GM20431 (cell line): ENCODE data around the gene EARS2.

Experiments used
- in situ Hi-C: fragments of 300-500 bp; cut with MseI, MboI; formaldehyde crosslinking; loops from one replicate; pipeline ENCODE4 v1.15.0; 2020; ENCODE audit warnings: low sequenced_read_pairs; ENCODE audit not compliant: unreplicated experiment

EARS2 gene

DNA sequence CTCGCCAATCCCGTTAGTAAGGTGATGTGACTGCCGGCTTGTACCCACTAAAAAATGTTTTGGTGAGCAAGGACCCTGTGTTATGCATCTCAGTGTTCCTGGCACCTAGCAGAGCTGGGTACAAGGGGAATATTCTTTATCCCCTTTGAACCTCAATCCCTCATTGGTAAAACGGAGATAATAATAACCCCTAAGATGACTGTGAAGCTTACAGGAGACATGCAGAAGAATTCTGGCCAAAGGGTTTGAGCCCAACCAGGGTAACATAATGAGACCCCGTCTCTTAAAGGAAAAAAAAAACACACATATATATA, 47.8 kb downstream of the EARS2 start:
- in situ Hi-C loops: no loop called here

- in situ Hi-C loops: no loop called here
These were observed 48.3 kb downstream of the EARS2 start for GRCh38 chr16:23508589-23509440.

DNA sequence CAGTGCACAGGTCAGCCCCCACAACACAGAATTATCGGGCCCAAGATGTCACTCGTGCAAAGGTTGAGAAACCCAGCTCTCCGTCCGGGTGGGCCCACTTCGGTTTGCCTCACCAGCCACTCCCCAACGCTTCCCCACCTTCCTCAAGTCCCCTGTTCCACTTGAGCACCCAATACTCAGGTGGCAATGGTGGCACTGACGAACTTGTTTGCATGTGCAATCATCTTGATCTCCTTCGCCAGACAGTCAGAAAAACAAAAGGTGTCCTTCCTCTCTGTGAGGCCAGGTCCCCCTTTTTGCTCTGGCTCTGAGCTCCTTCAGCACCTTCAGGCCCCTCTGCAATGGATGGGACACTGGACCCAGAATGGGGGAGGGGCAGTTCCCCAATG, 50.5 kb downstream of the EARS2 start:
- in situ Hi-C loops: no loop called here

GRCh38 chr16:23505671-23506605, 51.2 kb downstream of the EARS2 start:
- in situ Hi-C loops: no loop called here

DNA sequence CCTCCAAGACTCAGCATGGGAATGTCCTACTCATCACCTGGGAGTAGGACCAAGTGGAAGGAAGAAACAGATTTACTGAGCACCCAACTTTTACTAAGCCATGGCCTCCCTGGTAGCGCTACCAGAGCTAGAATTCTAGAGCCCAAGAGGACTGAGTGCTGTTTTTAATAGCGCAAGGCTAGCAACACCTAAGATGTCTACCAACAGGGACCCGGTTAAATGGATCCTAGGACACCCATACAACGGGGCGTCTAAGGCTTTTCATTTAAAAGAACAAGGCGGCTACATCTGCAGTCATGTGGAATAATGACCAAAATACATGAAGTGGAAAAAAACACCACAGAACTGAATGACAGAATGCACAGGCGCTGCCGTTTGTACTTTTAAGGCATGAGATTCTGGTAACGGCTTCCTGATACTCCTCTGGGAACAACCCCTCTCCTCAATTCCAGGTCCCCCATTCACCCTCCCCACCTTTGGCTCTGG, 51.9 kb downstream of the EARS2 start:
- in situ Hi-C loops: no loop called here

- in situ Hi-C loops: no loop called here
These were observed 52.5 kb downstream of the EARS2 start for GRCh38 chr16:23504453-23505179.

DNA sequence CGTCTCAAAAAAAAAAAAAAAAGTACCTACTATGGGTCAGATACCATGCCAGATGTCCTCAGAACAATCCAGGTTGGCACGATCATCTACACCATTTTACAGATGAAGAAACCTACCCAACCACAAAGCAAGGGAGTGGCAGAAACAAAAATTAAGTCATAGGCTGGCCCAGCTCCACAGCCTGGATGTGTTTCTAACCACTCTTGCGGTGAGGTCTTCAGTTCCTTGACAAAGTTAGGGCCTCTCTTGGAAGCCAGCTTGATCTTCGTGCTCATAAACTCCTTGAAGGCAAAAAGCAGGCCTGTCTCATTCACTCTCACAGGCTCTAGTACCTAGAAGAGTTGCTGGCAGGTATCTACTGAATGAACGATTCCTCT, 53.1 kb downstream of the EARS2 start:
- in situ Hi-C loops: no loop called here

GRCh38 chr16:23502466-23502865, 54.7 kb downstream of the EARS2 start:
- in situ Hi-C loops: no loop called here

- in situ Hi-C loops: no loop called here
These were observed 55.9 kb downstream of the EARS2 start for GRCh38 chr16:23501291-23501690.

DNA sequence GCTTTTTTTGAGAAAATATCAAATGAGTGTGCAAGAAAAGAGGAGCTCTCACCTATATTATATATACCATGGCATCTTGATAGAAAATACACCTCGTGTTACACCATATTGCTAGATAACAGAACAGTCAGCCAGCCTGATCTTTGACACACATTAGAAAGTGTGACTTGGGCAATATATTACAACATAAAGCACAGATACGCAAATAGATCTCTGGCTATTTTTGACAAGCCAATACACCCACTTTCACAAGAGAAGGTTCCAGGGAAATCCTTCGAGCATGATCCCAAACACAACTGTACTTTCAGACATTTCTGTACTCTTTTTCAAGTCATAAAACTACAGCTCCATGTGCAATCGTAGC, 56.3 kb downstream of the EARS2 start:
- in situ Hi-C loops: no loop called here

- in situ Hi-C loops: no loop called here
These were observed 56.8 kb downstream of the EARS2 start for GRCh38 chr16:23500212-23500861.

GRCh38 chr16:23499801-23500200, 57.3 kb downstream of the EARS2 start:
- in situ Hi-C loops: no loop called here

DNA sequence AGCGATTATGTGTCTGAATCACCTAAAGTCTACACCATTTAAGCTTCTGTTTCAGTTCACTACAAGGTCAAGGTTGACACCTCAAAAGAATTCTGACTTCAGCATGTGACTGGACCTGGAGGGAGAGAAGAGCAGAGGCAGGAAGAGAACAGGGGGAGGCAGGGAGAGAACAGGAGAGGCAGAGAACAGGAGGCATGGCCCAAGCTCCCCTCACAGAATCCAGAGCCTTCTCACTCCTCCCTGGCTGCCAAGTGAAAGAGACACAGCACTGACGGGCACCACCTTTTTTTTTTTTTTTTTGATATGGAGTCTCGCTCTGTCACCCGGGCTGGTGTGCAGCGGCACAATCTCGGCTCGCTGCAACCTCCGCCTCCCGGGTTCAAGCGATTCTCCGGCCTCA, 58.3 kb downstream of the EARS2 start:
- in situ Hi-C loops: no loop called here

GRCh38 chr16:23497543-23497868, 59.6 kb downstream of the EARS2 start:
- in situ Hi-C loops: no loop called here

- in situ Hi-C loops: no loop called here
These were observed 60.2 kb downstream of the EARS2 start for GRCh38 chr16:23496821-23497542.

DNA sequence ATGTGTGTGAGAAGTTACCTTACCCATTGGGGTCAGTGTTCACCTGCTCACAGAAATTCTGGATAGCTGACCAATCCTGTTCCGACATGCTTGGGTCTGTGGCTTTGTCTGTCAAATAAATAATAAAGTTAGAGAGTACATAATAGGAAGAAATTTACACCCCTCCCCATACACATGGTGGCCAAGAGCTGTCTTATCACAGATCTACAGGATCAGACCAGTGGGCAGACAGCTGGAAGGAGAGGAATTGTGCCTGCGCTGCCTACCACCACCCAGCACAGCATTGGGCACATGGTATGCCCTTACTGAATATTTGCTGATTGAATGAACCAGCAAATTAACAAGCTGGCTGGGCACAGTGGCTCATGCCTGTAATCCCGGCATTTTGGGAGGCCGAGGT, 61.5 kb downstream of the EARS2 start:
- in situ Hi-C loops: no loop called here

DNA sequence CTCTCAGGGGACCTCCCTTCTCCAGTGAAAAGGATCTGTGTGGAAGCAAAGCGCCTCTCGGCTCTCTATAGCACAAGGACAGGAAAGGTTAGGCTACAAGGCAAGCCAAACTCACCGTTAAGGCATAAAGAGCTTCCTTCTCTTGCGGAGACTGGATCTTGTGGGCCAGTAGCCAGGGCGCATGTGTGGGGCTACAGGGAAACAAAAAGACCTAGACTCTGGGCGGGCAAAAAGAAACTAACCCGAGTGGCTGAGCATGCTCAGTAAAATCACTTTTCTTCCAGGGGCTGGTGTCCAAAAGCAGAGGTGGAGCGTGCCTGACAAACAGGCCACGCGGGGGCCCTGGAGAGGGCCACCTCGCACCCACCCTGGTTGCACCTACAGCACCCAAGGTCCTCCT, 63.0 kb downstream of the EARS2 start:
- in situ Hi-C loops: no loop called here

DNA sequence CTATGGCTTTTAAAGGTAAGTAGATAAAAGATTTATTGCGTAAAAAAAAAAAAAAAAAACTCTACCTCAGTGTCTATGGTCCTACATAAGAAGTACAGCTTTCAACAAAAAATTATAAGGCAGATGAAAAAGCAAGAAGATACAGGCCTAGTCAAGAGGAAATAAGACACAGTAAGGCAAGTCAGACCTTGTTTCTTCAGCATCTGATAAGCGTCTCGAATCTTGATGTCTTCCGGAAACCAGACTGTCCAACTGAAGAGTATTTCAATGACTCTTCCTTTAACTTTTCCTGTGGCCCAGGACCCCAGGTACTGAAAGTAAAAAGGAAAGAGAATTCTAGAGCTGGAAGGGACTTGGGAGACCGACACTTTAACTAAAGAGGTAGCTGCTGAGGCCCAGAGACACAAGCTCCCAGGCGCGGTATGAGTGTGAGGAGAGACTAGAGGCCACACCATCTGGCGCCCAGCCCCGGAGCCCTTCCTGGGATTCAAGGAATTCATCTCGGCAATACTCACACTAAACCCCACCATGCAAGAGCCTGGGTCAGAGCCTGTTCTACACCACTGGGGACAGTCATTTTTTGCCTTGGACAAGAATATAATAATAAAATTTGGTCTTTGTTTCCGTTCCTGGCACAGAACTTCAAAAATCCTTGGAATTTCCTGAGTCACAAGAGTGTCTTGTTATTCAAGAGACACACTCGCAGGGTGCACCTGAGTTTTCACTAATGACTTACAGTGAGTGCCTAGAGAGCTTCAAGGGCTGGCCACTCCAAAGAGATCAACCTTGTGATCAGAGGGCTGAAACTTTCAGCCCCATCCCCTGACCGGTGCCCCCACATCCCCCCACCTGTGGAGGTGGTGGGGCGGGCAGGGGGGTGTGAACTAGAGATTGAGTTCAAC, 65.4 kb downstream of the EARS2 start:
- in situ Hi-C loops: no loop called here

DNA sequence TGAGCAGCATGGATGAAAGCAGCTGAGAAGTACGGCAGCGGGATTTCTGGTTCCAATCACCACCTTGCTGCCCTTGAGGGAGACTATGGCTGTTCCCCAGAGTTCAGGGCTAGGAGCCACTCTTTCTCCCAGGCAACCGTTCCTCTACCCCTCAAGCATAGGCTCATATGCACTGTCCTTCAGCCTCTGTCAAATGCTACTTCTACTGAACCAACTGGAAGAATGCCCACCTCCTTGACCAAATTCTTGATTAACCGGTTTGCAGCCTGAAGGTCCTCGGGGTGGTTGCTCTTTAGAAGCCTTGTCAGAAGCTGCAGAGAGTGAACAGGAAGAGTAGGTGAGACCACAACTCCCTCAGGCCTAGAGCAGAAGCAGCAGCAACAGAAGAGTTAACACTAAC, 70.7 kb downstream of the EARS2 start:
- in situ Hi-C loops: no loop called here
